Progenitor cell of endocrine pancreas (in vitro differentiated cells): ENCODE data around the gene CDC42BPB. TPM values are rescaled to one million over a fixed set of nuclear protein-coding genes. Genes with fewer than 3 reads are reported as not detected.

Experiments
- DNase-seq: peaks from one replicate; pipeline ENCODE4 v3.0.0; 2021; ENCODE audit warnings: low spot score; ENCODE audit not compliant: unreplicated experiment
- H3K27ac Mint-ChIP-seq: 2 replicates; pipeline ENCODE4 v1.8.0; 2021; ENCODE audit warnings: mild to moderate bottlenecking, moderate library complexity, mixed read lengths
- H3K27me3 Mint-ChIP-seq: 2 replicates; pipeline ENCODE4 v1.8.0; 2021; ENCODE audit warnings: mixed read lengths
- H3K36me3 Mint-ChIP-seq: 2 replicates; pipeline ENCODE4 v1.8.0; 2022; ENCODE audit warnings: mixed read lengths; ENCODE audit not compliant: insufficient read depth
- H3K4me1 Mint-ChIP-seq: 2 replicates; pipeline ENCODE4 v1.8.0; 2021; ENCODE audit warnings: low read depth, mixed read lengths
- H3K4me3 Mint-ChIP-seq: 2 replicates; pipeline ENCODE4 v1.8.0; 2021; ENCODE audit warnings: low read depth, mild to moderate bottlenecking, moderate library complexity, mixed read lengths
- H3K9me3 Mint-ChIP-seq: 2 replicates; pipeline ENCODE4 v1.8.0; 2021; ENCODE audit warnings: low read depth, mixed read lengths
- CTCF ChIP-seq: fragments of 200-600 bp; sonication (generic); IDR thresholded peaks from one replicate; pipeline ENCODE4 v1.5.0; 2021; ENCODE audit warnings: antibody characterized with exemption, mild to moderate bottlenecking; ENCODE audit not compliant: unreplicated experiment
- total RNA-seq: library from RNA; stranded (reverse); gene quantifications from 2 replicates; pipeline ENCODE4 v1.2.1, GENCODE V29; 2021

CDC42BPB gene
- total RNA-seq, 1 donor from 2014 or later, result 105 TPM

DNA sequence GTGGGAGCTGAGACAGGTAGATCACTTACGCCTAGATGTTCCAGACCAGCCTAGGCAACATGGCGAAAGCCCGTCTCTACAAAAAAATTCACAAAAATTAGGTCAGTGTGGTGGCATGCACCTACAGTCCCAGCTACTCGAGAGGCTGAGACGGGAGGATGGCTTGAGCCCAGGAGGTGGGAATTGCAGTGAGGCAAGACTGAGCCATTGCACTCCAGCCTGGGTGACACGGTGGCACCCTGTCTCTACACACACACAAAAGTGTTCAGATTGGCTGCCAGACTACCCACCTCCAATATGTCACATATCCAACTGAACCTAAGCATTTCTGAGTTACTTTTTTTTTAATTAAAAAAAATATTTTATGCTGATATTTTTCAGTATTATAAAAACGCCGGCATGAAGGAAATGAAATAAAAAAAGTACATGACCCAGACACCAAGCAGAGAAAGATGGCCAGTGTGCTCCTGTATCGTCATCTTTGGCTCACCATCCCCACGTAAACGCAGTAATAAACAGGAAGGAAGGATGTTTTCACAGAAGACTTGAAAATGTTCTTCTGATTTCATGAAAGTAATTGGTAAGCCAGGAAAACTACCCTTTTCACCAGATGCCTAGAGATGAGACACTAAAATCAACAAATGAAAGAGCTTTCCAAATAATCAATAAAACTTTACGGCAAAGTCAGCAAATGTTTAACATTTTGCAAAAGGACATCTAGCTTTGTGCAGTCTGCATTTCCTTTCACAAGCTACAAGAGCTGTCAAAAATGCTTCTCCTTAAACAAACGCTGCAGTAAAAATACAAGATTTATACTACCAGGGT lies 26.4 kb downstream of the CDC42BPB start:
- H3K27ac Mint-ChIP-seq, result peak overlapping the region; percentile 46

DNA sequence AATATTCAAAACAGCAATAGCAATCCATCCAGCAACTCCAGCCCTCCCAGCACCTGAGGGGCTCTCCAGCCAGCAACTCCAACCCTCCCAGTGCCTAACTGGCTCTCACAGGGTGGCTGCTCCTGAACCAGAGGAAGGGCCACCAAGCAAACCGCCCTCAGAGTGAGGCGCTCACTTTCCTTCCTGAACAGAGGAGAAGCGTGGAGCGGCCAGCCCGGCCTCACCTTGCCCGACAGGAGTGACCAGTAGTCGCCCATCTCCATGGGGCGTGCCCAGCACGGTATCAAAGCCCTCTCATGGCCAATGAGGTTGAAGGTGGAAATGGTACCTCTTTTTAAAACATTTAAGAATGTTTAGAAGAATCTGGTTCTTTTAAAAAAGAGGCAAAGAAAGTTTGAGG lies 27.4 kb downstream of the CDC42BPB start:
- peaks cover 5% of the 10 kb centered on the region for H3K36me3 Mint-ChIP-seq
- no peak overlapping the region for H3K4me3 Mint-ChIP-seq
- H3K4me1 Mint-ChIP-seq, result peaks cover 11% of the 10 kb centered on the region
- peaks cover 5% of the 10 kb centered on the region for H3K9me3 Mint-ChIP-seq
- no peak for DNase-seq
- no peaks in the 10 kb centered on the region for H3K27me3 Mint-ChIP-seq
- TF ChIP-seq CTCF, result no peak
- H3K27ac Mint-ChIP-seq, result no peak overlapping the region

More for the DNA sequence above, 26.4 kb downstream of the CDC42BPB start:
- Mint-ChIP-seq H3K9me3 (peaks cover 5% of the 10 kb centered on the region), H3K4me3 (no peak overlapping the region), H3K4me1 (peaks cover 11% of the 10 kb centered on the region), H3K36me3 (peaks cover 4% of the 10 kb centered on the region), H3K27me3 (no peaks in the 10 kb centered on the region)
- DNase-seq, result no peak
- TF ChIP-seq CTCF, result no peak

DNA sequence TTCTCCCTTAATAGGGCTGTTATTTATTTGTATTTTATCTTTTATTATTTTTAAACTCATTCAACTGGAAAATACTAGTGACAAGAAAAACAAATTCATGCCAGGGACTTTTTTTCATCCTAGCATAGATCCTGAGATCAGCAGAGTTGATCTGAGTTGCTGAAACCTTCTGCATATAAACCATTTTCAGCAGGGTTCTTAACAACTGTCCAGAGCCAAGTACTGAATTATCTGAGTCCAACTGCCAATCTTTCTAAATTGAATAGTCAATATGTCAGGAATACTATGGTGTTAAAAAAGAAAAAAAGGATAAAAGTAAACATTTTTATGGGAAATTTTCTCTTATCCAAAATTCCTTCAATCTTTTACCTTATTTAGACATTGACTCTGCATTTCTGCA lies 28.6 kb downstream of the CDC42BPB start:
- no peak for TF ChIP-seq CTCF
- DNase-seq, result no peak
- H3K27ac Mint-ChIP-seq, result no peak overlapping the region
- peaks cover 5% of the 10 kb centered on the region for H3K9me3 Mint-ChIP-seq
- H3K4me3 Mint-ChIP-seq, result no peak overlapping the region
- H3K36me3 Mint-ChIP-seq, result peaks cover 5% of the 10 kb centered on the region
- H3K27me3 Mint-ChIP-seq, result no peaks in the 10 kb centered on the region
- H3K4me1 Mint-ChIP-seq, result peaks cover 12% of the 10 kb centered on the region

GRCh38 chr14:103028161-103028767 lies 29.1 kb downstream of the CDC42BPB start:
- no peak for TF ChIP-seq CTCF
- no peak overlapping the region for H3K27ac Mint-ChIP-seq
- H3K36me3 Mint-ChIP-seq, result peaks cover 5% of the 10 kb centered on the region
- no peak for DNase-seq
- peaks cover 5% of the 10 kb centered on the region for H3K9me3 Mint-ChIP-seq
- no peak overlapping the region for H3K4me3 Mint-ChIP-seq
- H3K4me1 Mint-ChIP-seq, result peaks cover 13% of the 10 kb centered on the region
- no peaks in the 10 kb centered on the region for H3K27me3 Mint-ChIP-seq

DNA sequence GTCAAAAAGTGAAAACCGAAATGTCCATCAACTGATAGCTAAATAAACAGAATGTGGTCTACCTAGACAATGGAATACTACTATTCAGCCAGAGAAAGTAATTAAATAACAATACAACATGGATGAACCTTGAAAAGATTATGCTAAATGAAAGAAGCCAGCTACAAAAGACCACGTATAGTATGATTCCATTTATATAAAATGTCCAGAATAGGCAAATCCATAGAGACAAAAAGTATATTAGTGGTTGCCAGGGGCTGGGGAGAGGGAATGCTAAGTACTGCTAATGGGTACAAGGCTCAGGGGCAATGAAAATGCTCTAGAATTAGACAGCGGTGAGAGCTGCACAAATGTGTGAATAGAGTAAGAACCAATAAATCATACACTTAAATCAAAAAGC lies 29.9 kb downstream of the CDC42BPB start:
- Mint-ChIP-seq H3K9me3 (peaks cover 5% of the 10 kb centered on the region), H3K36me3 (peaks cover 5% of the 10 kb centered on the region), H3K4me3 (no peak overlapping the region), H3K4me1 (peaks cover 15% of the 10 kb centered on the region), H3K27ac (no peak overlapping the region), H3K27me3 (no peaks in the 10 kb centered on the region)
- TF ChIP-seq CTCF, result no peak
- no peak for DNase-seq
